GM18870 (cell line): Measurements from ENCODE around the gene BLOC1S1.
A peak's percentile ranks its signal among the peaks of the same experiment; 100 is the strongest.

ENCODE experiments used
- ATAC-seq: cut with Tn5 transposase; IDR thresholded peaks from one replicate; pipeline ENCODE4 v1.9.1; 2021; ENCODE audit warnings: moderate library complexity; ENCODE audit not compliant: unreplicated experiment

Gene BLOC1S1

DNA sequence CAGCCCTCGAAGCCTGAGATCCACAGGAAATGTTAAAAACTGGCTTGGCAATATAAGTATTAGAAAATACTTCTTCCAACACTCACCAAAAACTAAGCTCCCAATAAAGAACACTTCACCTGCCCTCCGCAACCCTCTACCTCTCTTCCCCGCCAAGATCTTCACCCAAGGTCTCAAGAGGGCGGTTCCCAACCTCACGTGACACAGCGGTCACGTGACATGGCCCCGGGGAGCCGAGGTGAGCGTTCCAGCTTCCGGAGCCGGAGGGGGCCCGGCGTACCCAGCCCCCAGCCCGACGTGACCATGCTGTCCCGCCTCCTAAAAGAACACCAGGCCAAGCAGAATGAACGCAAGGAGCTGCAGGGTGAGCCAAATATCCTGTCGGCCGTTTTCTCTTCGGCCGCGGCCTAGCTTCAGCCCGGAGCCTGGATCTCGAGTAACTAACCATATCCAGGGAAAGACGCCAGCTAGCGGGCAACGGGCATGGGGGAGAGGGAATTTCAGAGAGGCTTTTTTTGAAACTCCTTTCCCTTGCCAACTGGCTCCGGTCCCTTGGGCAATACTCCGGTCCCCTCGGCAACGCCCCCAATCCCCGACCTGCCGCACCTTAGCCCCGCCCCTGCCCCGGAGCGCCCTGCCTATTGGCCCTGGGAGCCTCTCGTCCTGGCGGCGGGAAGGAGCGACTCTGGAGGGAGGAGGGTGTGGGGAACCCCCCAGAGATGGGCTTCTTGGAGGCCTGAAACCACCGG is at the start of gene BLOC1S1:
Gene BLOC1S1 (plus strand): TSS at position 214 of the 749 bp plus-strand sequence. CDS start 6 bp downstream, at position 220.
- ATAC-seq: peak; percentile 62

- no peak for ATAC-seq
Observed at GRCh38 chr12:55666508-55666907, 49.3 kb upstream of the BLOC1S1 start.

DNA sequence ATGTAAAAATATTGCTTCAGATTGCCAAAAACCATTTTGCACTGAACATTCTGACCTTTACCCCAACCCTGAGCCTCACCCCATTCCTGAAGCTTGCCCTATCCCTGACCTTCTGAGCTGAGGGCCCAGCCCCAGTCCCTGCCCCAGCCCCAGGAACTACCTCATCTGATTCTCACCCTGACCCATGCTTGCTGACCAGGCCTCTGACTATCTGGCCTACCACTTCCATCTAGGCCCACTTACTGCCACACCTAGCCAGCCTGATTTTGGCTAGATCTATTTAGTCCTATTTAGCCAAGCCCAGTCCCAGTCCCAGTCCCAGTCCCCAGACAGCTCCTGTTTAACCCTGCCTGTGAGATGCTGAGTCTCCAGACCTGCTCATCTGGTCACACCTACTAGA is 45.6 kb upstream of the BLOC1S1 start:
- no peak for ATAC-seq

DNA sequence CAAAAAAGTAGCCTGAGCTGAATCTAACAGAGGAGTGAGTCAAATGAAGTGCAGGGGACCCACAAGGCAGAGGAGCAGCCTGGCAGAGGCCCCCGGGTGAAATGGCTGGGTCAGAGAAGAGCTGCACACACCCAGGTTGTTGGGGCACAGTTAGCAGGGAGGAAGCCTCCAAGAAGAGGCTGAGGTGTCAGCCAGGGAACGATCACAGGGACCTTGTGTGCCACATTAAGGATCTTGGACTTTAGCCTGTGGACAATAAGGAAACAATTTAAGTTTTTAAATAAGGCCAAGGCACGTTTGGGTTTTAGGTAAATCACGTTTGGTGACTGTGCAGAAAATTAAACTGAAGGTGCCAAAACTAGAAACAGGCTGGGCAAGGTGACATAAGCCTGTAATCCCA is 44.1 kb upstream of the BLOC1S1 start:
- no peak for ATAC-seq

DNA sequence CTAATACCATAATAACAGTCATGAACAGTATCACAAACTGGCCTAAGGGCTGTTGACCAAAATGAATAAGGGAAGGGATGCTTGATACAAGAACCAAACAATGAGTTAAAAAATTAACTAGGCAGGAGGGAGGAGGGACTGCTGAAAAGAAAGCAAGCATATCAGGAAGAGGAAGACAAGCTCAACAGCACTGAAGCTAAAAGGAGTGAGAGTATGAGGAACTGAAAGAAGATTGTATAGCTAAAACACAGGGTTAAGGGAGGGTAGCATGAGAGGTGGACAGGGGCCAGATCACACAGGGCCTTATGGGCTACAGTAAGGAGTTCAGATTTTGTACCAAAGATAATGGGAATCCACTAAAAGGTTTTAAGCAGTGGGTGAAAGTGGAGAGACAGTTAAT is 42.2 kb upstream of the BLOC1S1 start:
- ATAC-seq: peak; percentile 97

DNA sequence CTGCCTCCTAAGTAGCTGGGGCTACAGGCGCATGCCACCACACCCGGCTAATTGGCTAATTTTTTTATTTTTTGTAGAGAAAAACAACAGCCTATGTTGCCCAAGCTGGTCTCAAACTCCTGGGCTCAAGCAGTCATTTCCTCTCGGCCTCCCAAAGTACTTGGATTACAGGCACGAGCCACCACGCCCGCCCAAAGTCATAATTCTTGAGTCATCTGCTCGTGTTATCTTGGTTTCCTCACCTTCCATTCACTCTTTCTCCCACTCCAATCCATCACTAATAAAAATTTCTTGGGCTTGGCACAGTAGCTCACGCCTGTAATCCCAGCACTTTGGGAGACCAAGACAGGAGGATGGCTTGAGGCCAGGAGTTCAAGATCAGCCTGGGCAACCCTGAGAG is 40.2 kb upstream of the BLOC1S1 start:
- ATAC-seq: no peak

DNA sequence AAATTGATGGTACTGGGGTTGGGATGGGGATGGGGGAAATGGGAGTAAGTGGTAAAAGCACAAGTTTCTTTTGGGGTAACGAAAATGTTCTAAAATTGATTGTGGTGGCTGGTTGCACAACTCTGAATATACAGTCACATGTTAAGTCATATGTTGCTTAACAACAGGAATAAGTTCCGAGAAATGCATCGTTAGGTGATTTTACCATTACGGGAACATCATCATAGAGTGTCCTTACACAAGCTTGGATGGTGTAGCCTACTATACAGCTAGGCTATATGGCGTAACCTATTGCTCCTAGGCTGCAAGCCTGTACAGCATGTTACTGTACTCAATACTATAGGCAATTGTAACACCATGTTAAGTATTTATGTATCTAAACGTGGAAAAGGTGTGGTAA is 39.1 kb upstream of the BLOC1S1 start:
- ATAC-seq: no peak

GRCh38 chr12:55679691-55680090 is 36.2 kb upstream of the BLOC1S1 start:
- no peak for ATAC-seq

DNA sequence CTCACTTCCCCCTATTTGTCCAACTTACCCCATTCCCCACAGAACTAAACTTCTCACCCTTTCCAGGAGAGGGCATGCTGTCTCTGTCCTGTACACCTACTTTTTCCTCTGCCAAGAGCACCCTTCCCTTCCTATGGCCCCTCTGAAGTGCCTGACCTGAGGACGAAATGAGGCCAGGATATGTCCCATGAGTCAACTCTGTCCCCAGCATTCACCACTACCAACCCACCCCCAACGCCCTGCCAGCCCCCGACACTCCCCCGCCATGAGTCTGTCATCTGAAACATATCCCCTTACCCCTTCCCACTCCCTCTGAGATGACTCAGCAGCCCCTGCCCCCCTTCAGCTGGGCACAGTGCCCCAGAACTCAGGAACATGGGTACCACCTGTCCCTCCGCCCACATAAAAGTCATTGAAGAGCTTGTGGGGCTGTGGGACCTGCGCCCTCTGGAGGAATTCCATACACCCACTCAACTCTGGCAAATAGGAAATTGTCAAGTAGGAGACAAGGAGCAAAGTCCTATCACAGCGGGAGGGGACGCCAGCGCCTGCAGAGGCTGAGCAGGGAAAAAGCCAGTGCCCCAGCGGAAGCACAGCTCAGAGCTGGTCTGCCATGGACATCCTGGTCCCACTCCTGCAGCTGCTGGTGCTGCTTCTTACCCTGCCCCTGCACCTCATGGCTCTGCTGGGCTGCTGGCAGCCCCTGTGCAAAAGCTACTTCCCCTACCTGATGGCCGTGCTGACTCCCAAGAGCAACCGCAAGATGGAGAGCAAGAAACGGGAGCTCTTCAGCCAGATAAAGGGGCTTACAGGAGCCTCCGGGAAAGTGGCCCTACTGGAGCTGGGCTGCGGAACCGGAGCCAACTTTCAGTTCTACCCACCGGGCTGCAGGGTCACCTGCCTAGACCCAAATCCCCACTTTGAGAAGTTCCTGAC is 34.4 kb upstream of the BLOC1S1 start:
- ATAC-seq: no peak

GRCh38 chr12:55682087-55682796 is 33.6 kb upstream of the BLOC1S1 start:
- no peak for ATAC-seq

DNA sequence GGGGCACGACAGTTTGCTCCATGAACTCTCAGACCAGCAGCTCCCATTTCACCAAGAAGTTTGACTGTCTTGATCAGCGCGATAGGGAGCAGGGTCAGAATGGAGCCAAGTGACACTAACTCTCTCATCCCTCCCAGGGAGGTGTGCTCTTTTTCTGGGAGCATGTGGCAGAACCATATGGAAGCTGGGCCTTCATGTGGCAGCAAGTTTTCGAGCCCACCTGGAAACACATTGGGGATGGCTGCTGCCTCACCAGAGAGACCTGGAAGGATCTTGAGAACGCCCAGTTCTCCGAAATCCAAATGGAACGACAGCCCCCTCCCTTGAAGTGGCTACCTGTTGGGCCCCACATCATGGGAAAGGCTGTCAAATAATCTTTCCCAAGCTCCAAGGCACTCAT is 32.2 kb upstream of the BLOC1S1 start:
- no peak for ATAC-seq

- no peak for ATAC-seq
Observed at GRCh38 chr12:55684761-55685370, 31.0 kb upstream of the BLOC1S1 start.

- no peak for ATAC-seq
Observed at GRCh38 chr12:55685671-55686070, 30.2 kb upstream of the BLOC1S1 start.

DNA sequence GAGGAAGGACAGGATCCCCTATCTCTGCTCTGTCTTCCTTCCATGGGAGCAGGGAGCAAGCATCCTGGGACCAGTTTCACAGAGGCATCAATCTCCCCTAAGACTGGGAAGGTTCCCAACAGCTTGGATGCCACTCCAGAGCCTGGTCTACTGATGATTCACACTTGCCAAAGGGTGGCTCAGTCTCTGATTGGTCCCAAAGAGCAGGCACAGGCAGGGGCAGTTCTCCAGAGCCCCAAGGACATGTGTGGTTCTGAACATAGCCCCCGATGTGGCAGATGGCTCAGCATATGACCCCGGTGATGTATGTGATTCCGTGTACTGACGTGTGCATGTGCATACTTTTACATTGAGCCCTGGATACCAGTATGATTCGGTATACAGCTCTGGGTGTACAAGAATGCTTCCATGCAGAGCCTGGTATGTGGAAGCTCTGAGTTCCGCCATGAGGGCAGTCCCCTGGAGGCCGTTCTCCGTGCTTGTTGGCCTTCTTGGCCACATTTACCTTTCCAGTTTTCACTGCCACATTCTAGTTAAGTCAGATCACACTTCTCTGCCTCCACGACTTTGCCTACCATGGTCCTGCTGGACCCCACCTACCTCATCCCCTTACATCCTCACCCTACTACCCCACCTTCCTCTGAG is 29.4 kb upstream of the BLOC1S1 start:
- ATAC-seq: no peak

- no peak for ATAC-seq
Observed at GRCh38 chr12:55687746-55688145, 28.1 kb upstream of the BLOC1S1 start.

DNA sequence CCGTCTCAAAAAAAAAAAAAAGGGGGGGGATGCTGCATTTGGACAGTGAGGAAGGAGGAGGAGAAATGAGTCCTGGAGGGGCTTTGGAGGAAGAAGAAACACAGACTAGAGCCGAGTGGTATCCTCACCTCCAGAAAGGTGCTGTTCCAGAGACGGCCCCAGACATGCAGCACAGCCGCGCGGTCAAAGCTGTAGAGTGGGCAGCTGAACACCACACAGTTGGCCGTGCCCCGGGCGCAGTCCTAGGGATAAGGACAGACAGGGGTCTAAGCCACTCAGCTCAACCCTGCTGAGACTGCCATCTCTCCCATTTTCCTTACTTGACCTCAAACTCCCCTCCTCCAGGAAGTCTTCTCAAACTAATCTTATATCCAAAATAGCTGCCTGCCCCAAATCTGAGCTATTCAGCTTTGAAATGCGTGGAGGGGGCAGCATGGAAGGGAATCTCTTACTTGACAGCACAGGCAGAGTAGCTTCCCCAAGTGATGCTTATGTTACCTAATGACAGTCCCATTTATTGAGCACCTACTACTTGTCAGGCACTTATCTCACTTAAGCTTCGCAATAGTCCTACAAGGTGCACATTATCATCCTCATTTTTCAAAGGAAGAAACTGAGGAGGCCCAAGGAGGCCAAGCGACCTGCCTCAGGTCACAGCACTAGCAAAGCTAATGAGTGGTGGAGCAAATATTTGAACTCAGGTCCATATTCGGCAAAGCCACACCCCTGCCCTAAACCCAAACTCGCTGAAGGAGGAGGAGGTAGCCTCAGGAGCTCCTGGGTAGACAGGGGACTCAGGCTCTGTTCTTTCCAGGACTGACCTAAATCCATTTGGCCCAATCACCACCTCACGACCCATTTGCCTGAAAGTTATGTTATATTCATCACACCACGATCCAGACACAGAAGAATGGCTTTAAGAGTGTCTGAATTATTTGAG is 26.9 kb upstream of the BLOC1S1 start:
- no peak for ATAC-seq

DNA sequence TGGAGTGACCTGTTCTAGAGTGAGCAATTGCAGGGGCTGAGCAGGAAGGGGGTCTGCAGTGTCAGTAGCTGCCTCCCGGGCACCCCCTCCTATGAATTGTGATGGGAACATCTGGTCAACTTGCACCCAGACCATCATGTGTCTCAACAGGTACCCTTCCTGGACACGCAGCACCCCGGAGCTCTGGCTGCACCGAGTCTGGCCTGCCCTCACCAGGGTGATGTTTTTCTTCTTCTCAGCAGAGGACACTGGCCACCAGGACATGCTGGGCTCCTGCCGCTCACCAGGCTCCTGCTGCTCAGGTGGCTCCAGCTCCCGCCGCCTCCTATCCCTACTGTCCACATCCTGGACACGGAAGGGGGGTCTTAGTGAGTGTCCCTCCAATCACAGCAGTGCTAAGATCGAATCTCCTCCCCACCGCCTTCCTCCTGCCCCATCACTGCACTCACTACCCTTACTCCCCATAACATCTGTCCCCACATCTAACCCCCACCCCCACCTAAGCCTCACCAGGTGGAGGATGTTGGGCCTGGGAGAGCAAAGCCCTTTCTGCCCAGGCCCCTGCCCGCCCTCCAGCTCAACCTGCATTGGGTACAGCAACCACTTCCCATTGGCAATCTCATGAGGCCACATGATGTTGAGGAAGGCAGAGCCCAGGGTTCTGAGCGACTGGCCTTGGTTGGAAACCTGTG is 23.1 kb upstream of the BLOC1S1 start:
- ATAC-seq: no peak

- ATAC-seq: no peak
Observed at GRCh38 chr12:55693323-55694187, 22.3 kb upstream of the BLOC1S1 start.
